ENCODE measurements around the gene KARS1. TPM values are rescaled to one million over a fixed set of nuclear protein-coding genes. Genes with fewer than 3 reads are reported as not detected.

Gene KARS1
- total and polyA plus RNA-seq, 9 donors, result 55.6 to 189 (median 92.8) TPM

DNA sequence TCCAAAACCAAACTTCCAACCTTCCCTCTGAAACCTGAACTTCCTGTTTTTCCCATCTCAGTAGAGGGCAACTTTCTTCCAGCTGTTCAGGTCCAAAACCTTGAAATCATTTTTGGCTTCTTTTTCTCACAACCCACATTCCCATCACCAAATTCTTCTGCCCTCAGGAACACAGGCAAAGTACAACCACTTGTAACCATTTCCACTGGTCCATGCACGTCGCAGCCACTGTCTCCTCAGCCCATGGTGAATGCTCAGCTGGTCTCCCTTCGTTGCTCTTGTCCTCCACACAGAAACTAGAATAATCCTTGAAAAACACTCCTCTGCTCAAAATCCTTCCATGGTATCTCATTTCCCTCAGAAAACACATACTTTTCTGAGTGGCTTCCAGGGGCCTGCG lies 20.7 kb downstream of the KARS1 start:
- H3K27me3 ChIP-seq, result no peaks in the 10 kb centered on the region
- TF ChIP-seq EP300 (IDR thresholded peaks at IDR 0.05) (no peak), POLR2A (IDR thresholded peaks at IDR 0.05) (no peak)
- TF ChIP-seq, protein P1, sequence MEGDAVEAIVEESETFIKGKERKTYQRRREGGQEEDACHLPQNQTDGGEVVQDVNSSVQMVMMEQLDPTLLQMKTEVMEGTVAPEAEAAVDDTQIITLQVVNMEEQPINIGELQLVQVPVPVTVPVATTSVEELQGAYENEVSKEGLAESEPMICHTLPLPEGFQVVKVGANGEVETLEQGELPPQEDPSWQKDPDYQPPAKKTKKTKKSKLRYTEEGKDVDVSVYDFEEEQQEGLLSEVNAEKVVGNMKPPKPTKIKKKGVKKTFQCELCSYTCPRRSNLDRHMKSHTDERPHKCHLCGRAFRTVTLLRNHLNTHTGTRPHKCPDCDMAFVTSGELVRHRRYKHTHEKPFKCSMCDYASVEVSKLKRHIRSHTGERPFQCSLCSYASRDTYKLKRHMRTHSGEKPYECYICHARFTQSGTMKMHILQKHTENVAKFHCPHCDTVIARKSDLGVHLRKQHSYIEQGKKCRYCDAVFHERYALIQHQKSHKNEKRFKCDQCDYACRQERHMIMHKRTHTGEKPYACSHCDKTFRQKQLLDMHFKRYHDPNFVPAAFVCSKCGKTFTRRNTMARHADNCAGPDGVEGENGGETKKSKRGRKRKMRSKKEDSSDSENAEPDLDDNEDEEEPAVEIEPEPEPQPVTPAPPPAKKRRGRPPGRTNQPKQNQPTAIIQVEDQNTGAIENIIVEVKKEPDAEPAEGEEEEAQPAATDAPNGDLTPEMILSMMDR (IDR thresholded peaks at IDR 0.05), result no peak
- no peak for DNase-seq
- no peaks in the 10 kb centered on the region for H3K9me3 ChIP-seq
- H3K27ac ChIP-seq, result no peak overlapping the region
- intact Hi-C loops (cut with DNase I), result loop anchor here in 1 of 4 donors (10.0 kb wide), 1 partner anchor 62 kb away; the partner anchor contains the start of gene GABARAPL2
- H3K4me1 ChIP-seq (ENCODE audit: insufficient read depth), result peaks cover 4% of the 10 kb centered on the region
- H3K4me3 ChIP-seq, result no peak overlapping the region
- H3K36me3 ChIP-seq, result no peaks in the 10 kb centered on the region
- WGBS, 3 donors, result 78 to 86% (median 79%) methylated on average over 4 of the region's 4 CpGs

DNA sequence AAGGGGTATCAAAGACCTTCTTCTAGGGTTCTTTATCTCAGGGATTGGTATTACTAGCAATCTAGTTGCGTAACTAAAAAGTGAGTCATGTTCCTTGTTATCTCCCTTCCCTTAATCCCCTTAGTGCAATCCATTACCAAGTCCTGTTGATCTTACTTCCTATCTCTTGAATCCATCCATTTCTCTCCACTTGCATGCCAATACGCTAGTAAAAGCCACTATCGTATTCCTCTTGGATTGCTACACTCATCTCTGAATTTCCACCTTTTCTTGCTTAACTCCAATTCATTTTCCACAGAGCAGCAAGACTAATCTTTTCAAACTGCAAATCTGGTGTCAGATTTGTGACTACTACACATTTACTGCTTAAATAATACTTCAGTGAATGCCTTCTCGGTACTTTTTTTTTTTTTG lies 22.5 kb downstream of the KARS1 start:
- no peaks in the 10 kb centered on the region for H3K36me3 ChIP-seq

DNA sequence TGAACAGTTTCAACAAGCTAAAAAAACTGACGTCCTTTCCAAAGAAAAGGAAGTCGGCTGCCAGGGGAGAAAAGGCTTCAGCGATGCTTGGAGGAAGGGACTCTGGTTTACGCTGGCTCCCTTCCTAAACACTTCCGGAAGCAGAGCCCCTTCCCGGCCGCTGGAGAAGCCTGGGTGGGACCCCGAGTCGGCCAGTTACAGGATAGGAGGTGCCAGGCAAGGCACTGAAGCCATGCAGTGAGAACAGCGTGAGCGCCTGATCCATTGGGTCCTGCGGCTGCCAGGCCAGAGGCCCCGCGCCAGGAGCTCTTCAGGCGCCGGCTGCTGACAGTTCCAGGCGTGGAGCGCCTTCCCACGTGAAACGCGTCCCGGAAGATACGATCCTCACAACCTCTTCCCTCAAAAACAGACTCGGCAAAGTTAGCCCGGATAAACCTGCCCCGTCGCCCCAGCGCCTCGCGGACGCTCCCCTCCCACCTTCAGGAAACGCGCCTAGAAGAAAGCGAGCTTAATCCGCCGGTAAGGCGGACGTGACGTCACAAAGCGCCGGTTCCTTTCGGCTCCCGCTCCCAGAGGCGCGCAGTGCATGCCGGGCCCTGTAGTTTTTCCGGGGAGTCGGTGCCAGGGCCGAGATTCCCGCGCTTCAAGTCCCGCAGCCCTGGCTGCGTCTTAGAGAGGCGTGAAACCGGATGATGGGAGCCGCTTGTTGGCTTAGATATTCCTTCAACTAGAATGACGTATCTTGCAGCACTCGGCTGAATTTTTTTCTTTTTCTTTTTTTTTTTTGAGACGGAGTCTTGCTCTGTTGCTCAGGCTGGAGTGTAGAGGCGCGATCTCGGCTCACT lies 24.5 kb downstream of the KARS1 start, which contains the start of gene ADAT1:
TSS of gene ADAT1 (minus strand) at position 521 of the 845 bp plus-strand sequence. CDS start 2,482 bp downstream, outside the sequence.
- intact Hi-C loops (cut with DNase I), result loop anchor here in 1 of 4 donors (10.0 kb wide), 1 partner anchor 58 kb away; the partner anchor contains the start of gene GABARAPL2
- TF ChIP-seq POLR2A (IDR thresholded peaks at IDR 0.05), result peak; percentile 86
- TF ChIP-seq EP300 (IDR thresholded peaks at IDR 0.05), result no peak
- DNase-seq, result peak; percentile 97 to 99 (median 98)
- Histone ChIP-seq H3K27me3 (no peaks in the 10 kb centered on the region), H3K36me3 (no peaks in the 10 kb centered on the region), H3K4me3 (peak within 1 kb of the TSS; percentile 80), H3K9me3 (no peaks in the 10 kb centered on the region), H3K27ac (peak within 1 kb of the TSS in 1 of 2 donors; percentile 74), H3K4me1 (ENCODE audit: insufficient read depth) (peaks cover 6% of the 10 kb centered on the region)
- WGBS, 3 donors, result 0% methylated on average over 61 to 62 of the region's 62 CpGs

More for the DNA sequence above, 22.5 kb downstream of the KARS1 start:
- no peak overlapping the region for H3K4me3 ChIP-seq
- H3K27me3 ChIP-seq, result no peaks in the 10 kb centered on the region
- DNase-seq, result no peak
- TF ChIP-seq POLR2A (IDR thresholded peaks at IDR 0.05), result no peak
- no peak for TF ChIP-seq EP300 (IDR thresholded peaks at IDR 0.05)
- TF ChIP-seq, protein P1 (IDR thresholded peaks at IDR 0.05), result no peak
- whole genome bisulfite sequencing, 3 donors, result 54 to 65% (median 63%) methylated on average over 4 of the region's 4 CpGs
- no peaks in the 10 kb centered on the region for H3K9me3 ChIP-seq
- peaks cover 6% of the 10 kb centered on the region for H3K4me1 ChIP-seq (ENCODE audit: insufficient read depth)
- intact Hi-C loops (cut with DNase I), result loop anchor here in 1 of 4 donors (10.0 kb wide), 1 partner anchor 60 kb away; the partner anchor contains the start of gene GABARAPL2
- no peak overlapping the region for H3K27ac ChIP-seq

DNA sequence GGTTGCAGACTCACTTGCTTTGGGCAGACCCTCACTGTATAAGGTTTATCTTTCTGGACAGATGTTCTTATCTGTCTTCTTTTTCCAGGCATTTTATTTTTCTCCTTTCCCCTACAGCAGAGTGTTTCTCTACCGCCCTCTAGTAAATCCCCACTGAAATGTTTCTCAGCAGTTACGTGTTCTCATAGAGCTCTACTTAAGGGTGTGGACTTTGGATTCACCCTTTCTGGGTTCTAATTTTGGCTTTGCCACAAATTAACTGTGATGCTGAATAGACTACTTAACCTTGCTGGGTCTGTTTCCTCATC lies 26.3 kb downstream of the KARS1 start:
- Histone ChIP-seq H3K9me3 (no peaks in the 10 kb centered on the region), H3K4me1 (ENCODE audit: insufficient read depth) (peaks cover 6% of the 10 kb centered on the region), H3K27ac (no peak overlapping the region), H3K36me3 (no peaks in the 10 kb centered on the region), H3K27me3 (no peaks in the 10 kb centered on the region), H3K4me3 (no peak overlapping the region)
- WGBS, 3 donors, result 6 to 7% (median 7%) methylated on average over 2 of the region's 2 CpGs
- no peak for DNase-seq
- intact Hi-C loops (cut with DNase I), result loop anchor here in 1 of 4 donors (10.0 kb wide), 1 partner anchor 56 kb away; the partner anchor contains the start of gene GABARAPL2
- TF ChIP-seq POLR2A (IDR thresholded peaks at IDR 0.05), result no peak
- TF ChIP-seq, protein P1 (IDR thresholded peaks at IDR 0.05), result no peak
- TF ChIP-seq EP300 (IDR thresholded peaks at IDR 0.05), result no peak

All from ovary (tissue), 9 donors.